CD4-positive, alpha-beta T cell treated with Interleukin-17A for 4 hours (primary cell): ENCODE data around the gene ZBTB7C.

Experiments
- DNase-seq: peaks from one replicate; pipeline ENCODE4 v3.0.0-alpha.2; 2020; ENCODE audit warnings: mixed read lengths

Gene ZBTB7C

GRCh38 chr18:47978141-47978540 is 431.0 kb downstream of the ZBTB7C start:
- no peak for DNase-seq
